Measurements from ENCODE around the gene TMEM54.

- TF ChIP-seq CTCF (conservative IDR thresholded peaks at IDR 0.05 in 1 of 2, IDR thresholded peaks at IDR 0.05 in 1 of 2; ENCODE audit: extremely low read depth in 1 of 2, insufficient read depth in 1 of 2, low read depth in 1 of 2, low read length in 2 of 2) (no peak), EZH2 (IDR thresholded peaks at IDR 0.05; ENCODE audit: borderline replicate concordance, low read length) (no peak)
Observed at GRCh38 chr1:32858791-32859190, 42.4 kb downstream of the TMEM54 start.

All from mammary epithelial cell (primary cell).